ENCODE data around the gene DEF6. TPM values are rescaled to one million over a fixed set of nuclear protein-coding genes. Genes with fewer than 3 reads are reported as not detected.

Gene DEF6
- total and polyA plus RNA-seq, 2 of the 8 experiments (the other 6 are each of a cell fraction or from before 2014, with no cell fraction given), result 3.3 to 4.1 TPM

- TF ChIP-seq CHD2 (IDR thresholded peaks at IDR 0.05; ENCODE audit: low read length) (no peak), SP4 (IDR thresholded peaks at IDR 0.05; ENCODE audit: low read length) (0 out of 2 replicates have a peak, but pooled peaks have one; percentile 35), CEBPB (IDR thresholded peaks at IDR 0.05; ENCODE audit: low read depth, low read length) (no peak), CHD7 (IDR thresholded peaks at IDR 0.05; ENCODE audit: insufficient replicate concordance, low read length) (no peak), KDM5A (IDR thresholded peaks at IDR 0.05; ENCODE audit: low read length) (no peak), MAFK (IDR thresholded peaks at IDR 0.05; ENCODE audit: low read depth, low read length) (no peak), POLR2A (IDR thresholded peaks at IDR 0.05; ENCODE audit: control extremely low read depth in 1 of 2, low read depth in 2 of 2, low read length in 2 of 2) (0 out of 3 replicates have a peak, but pooled peaks of 1 of the 2 experiments have one; percentile 21), JUN (IDR thresholded peaks at IDR 0.05; ENCODE audit: low read depth, low read length) (no peak), SUZ12 (IDR thresholded peaks at IDR 0.05; ENCODE audit: low read length) (no peak), ATF3 (IDR thresholded peaks at IDR 0.05; ENCODE audit: insufficient read depth, low read depth, low read length) (no peak), POLR2AphosphoS5 (IDR thresholded peaks at IDR 0.05; ENCODE audit: low read depth, low read length) (no peak)
Measured at GRCh38 chr6:35342258-35343091, 44.9 kb downstream of the DEF6 start, which contains the start of gene PPARD (continued).
